MM.1S (cell line): Measurements from ENCODE around the gene PAEP.
A peak's percentile ranks its signal among the peaks of the same experiment; 100 is the strongest.

Experiments
- DNase-seq: peaks from one replicate; pipeline ENCODE4 v3.0.0-alpha.2; 2015
- H2AFZ ChIP-seq: fragments of 300-600 bp; sonication (generic); 2 replicates; pipeline ENCODE4 v1.6.0; 2016; ENCODE audit warnings: antibody characterized with exemption, low read length
- H3F3A ChIP-seq: fragments of 300-600 bp; sonication (generic); 2 replicates; pipeline ENCODE4 v1.6.1; 2016; ENCODE audit warnings: mild to moderate bottlenecking, antibody characterized with exemption, low read length, moderate library complexity, mixed read lengths; ENCODE audit not compliant: insufficient read depth
- H3K27ac ChIP-seq: fragments of 300-600 bp; sonication (generic); 2 replicates; pipeline ENCODE4 v1.5.1; 2016; ENCODE audit warnings: mild to moderate bottlenecking, low read length
- H3K27me3 ChIP-seq: fragments of 300-600 bp; sonication (generic); replicated peaks from 2 replicates; pipeline ENCODE4 v1.6.0; 2016; ENCODE audit warnings: low read length; ENCODE audit not compliant: insufficient read depth
- H3K36me3 ChIP-seq: fragments of 300-600 bp; sonication (generic); replicated peaks from 2 replicates; pipeline ENCODE4 v1.6.1; 2016; ENCODE audit warnings: mild to moderate bottlenecking, low read length, mixed read lengths; ENCODE audit not compliant: insufficient read depth
- H3K4me1 ChIP-seq: fragments of 300-600 bp; sonication (generic); 2 replicates; pipeline ENCODE4 v1.6.1; 2016; ENCODE audit warnings: low read length, mixed read lengths
- H3K4me2 ChIP-seq: fragments of 300-600 bp; sonication (generic); 2 replicates; pipeline ENCODE4 v1.6.0; 2016; ENCODE audit warnings: low read depth, low read length
- H3K4me3 ChIP-seq: fragments of 300-600 bp; sonication (generic); 2 replicates; pipeline ENCODE4 v1.5.1; 2016; ENCODE audit warnings: low read length, mixed read lengths
- H3K79me2 ChIP-seq: fragments of 300-600 bp; sonication (generic); 2 replicates; pipeline ENCODE4 v1.6.1; 2016; ENCODE audit warnings: mixed run types, low read length, mixed read lengths
- H3K9ac ChIP-seq: fragments of 300-600 bp; sonication (generic); 2 replicates; pipeline ENCODE4 v1.6.1; 2016; ENCODE audit warnings: low read length, mixed read lengths
- H3K9me2 ChIP-seq: fragments of 300-600 bp; sonication (generic); replicated peaks from 2 replicates; pipeline ENCODE4 v1.6.1; 2016; ENCODE audit warnings: mild to moderate bottlenecking, low read length, mixed read lengths; ENCODE audit not compliant: insufficient read depth
- H3K9me3 ChIP-seq: fragments of 300-600 bp; sonication (generic); replicated peaks from 2 replicates; pipeline ENCODE4 v1.6.1; 2016; ENCODE audit warnings: mild to moderate bottlenecking, low read length, mixed read lengths; ENCODE audit not compliant: insufficient read depth
- H4K20me1 ChIP-seq: fragments of 300-600 bp; sonication (generic); 2 replicates; pipeline ENCODE4 v1.6.1; 2016; ENCODE audit warnings: mild to moderate bottlenecking, low read length, moderate library complexity, mixed read lengths; ENCODE audit not compliant: insufficient read depth
- EZH2 ChIP-seq: fragments of 300-600 bp; sonication (generic); optimal IDR thresholded peaks from 2 replicates; pipeline ENCODE3; 2017; ENCODE audit warnings: low read depth, mild to moderate bottlenecking, antibody characterized with exemption, low read length, mixed read lengths
- EZH2phosphoT487 ChIP-seq: fragments of 300-600 bp; sonication (generic); IDR thresholded peaks from 2 replicates; pipeline ENCODE4 v1.6.1; 2018; ENCODE audit warnings: antibody characterized with exemption, low read length
- TF ChIP-seq, protein P1 (sequence below): fragments of 300-600 bp; sonication (generic); IDR thresholded peaks from 2 replicates; pipeline ENCODE4 v1.5.1; 2016; ENCODE audit warnings: antibody characterized with exemption, low read length, mixed read lengths

The PAEP gene

DNA sequence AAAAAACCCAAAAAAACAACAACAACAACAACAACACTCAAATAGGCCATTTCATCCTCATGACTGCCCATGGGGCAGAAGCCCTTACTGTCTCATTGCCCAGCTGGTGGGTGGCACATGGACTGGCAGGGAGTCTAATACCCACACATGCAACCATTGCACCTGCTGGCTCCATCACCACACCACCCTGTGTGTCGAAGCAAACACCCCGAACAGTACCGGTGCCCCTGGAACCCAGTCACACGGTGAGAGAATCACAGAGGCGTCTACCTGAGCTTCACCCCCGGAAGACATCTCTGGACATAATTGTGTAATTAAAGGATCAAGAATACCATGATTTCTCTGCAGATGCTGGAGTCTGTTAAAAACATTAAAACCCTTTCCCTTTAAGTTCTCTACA lies 6.5 kb downstream of the PAEP start:
- Histone ChIP-seq H3K27me3 (no peaks in the 10 kb centered on the region), H3K36me3 (no peaks in the 10 kb centered on the region), H3K4me3 (no peak overlapping the region), H3K9ac (no peak overlapping the region), H3K79me2 (no peaks in the 10 kb centered on the region), H2AFZ (no peak overlapping the region), H4K20me1 (no peaks in the 10 kb centered on the region), H3K4me2 (no peak overlapping the region), H3K9me2 (no peaks in the 10 kb centered on the region), H3K27ac (no peak overlapping the region), H3K4me1 (peaks cover 13% of the 10 kb centered on the region; the same call in 1 of the 2 replicates), H3F3A (no peaks in the 10 kb centered on the region), H3K9me3 (no peaks in the 10 kb centered on the region)
- DNase-seq, result no peak
- TF ChIP-seq, protein P1, sequence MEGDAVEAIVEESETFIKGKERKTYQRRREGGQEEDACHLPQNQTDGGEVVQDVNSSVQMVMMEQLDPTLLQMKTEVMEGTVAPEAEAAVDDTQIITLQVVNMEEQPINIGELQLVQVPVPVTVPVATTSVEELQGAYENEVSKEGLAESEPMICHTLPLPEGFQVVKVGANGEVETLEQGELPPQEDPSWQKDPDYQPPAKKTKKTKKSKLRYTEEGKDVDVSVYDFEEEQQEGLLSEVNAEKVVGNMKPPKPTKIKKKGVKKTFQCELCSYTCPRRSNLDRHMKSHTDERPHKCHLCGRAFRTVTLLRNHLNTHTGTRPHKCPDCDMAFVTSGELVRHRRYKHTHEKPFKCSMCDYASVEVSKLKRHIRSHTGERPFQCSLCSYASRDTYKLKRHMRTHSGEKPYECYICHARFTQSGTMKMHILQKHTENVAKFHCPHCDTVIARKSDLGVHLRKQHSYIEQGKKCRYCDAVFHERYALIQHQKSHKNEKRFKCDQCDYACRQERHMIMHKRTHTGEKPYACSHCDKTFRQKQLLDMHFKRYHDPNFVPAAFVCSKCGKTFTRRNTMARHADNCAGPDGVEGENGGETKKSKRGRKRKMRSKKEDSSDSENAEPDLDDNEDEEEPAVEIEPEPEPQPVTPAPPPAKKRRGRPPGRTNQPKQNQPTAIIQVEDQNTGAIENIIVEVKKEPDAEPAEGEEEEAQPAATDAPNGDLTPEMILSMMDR, result no peak
- TF ChIP-seq EZH2 (no peak), EZH2phosphoT487 (no peak)

DNA sequence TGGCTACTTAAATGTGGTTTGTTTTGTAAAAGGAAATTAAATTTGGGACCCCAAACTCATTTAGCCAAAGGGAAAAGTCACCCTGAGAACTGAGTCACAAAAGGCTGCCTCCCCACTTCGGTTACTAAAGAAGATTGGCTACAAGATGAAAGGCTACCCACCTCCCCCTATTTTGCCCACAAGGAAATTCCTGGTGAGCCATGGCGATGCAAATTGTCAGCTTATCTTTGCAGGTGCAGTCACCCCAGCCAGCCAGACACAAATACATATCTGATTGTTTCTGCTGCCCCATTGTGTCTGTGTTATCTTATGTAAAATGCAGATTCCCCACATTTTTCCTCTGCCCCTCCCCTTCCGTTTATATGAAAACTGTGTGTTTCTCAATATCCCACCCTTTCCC lies 8.9 kb downstream of the PAEP start:
- Histone ChIP-seq H3K4me1 (peaks cover 13% of the 10 kb centered on the region; the same call in 1 of the 2 replicates), H4K20me1 (no peaks in the 10 kb centered on the region), H3K9ac (no peak overlapping the region), H3K36me3 (no peaks in the 10 kb centered on the region), H3K79me2 (no peaks in the 10 kb centered on the region), H3F3A (no peaks in the 10 kb centered on the region), H3K9me3 (no peaks in the 10 kb centered on the region), H3K9me2 (no peaks in the 10 kb centered on the region), H3K4me2 (peak overlapping the region; percentile 26; the same call in 1 of the 2 replicates), H2AFZ (no peak overlapping the region), H3K27me3 (no peaks in the 10 kb centered on the region), H3K4me3 (no peak overlapping the region), H3K27ac (no peak overlapping the region)
- TF ChIP-seq, protein P1, result no peak
- TF ChIP-seq EZH2phosphoT487 (no peak), EZH2 (no peak)
- DNase-seq, result peak; percentile 57

DNA sequence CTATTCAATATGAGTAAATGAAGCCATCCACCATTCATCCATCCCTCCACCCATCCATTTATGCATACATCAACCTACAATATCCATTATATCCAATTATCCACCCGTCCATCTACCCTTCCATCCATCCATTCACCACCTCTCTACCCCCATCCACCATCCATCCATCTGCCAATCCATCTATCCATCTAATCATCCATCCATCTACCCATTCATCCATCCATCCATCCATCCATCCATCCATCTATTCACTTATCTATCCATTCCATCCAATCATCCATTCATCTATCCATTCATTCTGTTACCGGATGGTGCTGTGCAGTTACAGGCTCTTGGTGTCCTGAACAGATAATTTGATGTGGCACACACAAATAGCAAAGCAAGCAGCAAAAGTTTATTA lies 10.7 kb downstream of the PAEP start:
- no peak overlapping the region for H3K4me2 ChIP-seq
- no peaks in the 10 kb centered on the region for H3K9me2 ChIP-seq
- H3K27ac ChIP-seq, result no peak overlapping the region
- H3F3A ChIP-seq, result no peaks in the 10 kb centered on the region
- no peak overlapping the region for H3K4me3 ChIP-seq
- TF ChIP-seq EZH2phosphoT487 (no peak), EZH2 (no peak)
- TF ChIP-seq, protein P1, result no peak
- no peaks in the 10 kb centered on the region for H3K9me3 ChIP-seq
- H3K36me3 ChIP-seq, result no peaks in the 10 kb centered on the region
- no peak overlapping the region for H3K9ac ChIP-seq
- H4K20me1 ChIP-seq, result no peaks in the 10 kb centered on the region
- H3K79me2 ChIP-seq, result no peaks in the 10 kb centered on the region
- DNase-seq, result no peak
- H3K4me1 ChIP-seq, result 0 out of 2 replicates have a peak, but pooled peaks cover 4% of the 10 kb centered on the region
- H2AFZ ChIP-seq, result no peak overlapping the region
- H3K27me3 ChIP-seq, result no peaks in the 10 kb centered on the region
